Panc1 (cell line): ENCODE measurements around the gene FREM1. TPM values are rescaled to one million over a fixed set of nuclear protein-coding genes. Genes with fewer than 3 reads are reported as not detected.

ENCODE experiments used
- ATAC-seq: fragments of 200-7000 bp; cut with Tn5 transposase; 2 replicates; pipeline ENCODE4 v1.9.1; 2020; ENCODE audit warnings: mild to moderate bottlenecking, moderate library complexity
- BruUV-seq: library from RNA; stranded (reverse); fragments of 400-500 nt; replicated peaks from 2 replicates; lab custom pipeline; 2021; lab: Mats Ljungman, UMichigan
- CTCF ChIA-PET: fragments of 300-600 bp; sonication (Branson Sonifier 250); formaldehyde crosslinking; loops from one replicate; lab custom pipeline; 2022; ENCODE audit warnings: antibody characterized with exemption; lab: Charles Lee
- POLR2A ChIA-PET: fragments of 300-600 bp; sonication (Branson Sonifier 250); formaldehyde crosslinking; loops from one replicate; lab custom pipeline; 2022; ENCODE audit warnings: antibody characterized with exemption; lab: Charles Lee
- DNase-seq: peaks from one replicate; pipeline ENCODE4 v3.0.0-alpha.2; 2010; ENCODE audit warnings: low read depth, low spot score
- H3K27ac ChIP-seq: 2 replicates; pipeline ENCODE4 v1.5.1; 2011; ENCODE audit warnings: mild to moderate bottlenecking, low read length, inconsistent platforms
- H3K27me3 ChIP-seq: fragments of 200-500 bp; sonication (Bioruptor generic); 2 replicates; pipeline ENCODE4 v1.6.0; 2014; ENCODE audit warnings: low read length, inconsistent platforms; ENCODE audit not compliant: control insufficient read depth, insufficient read depth
- H3K36me3 ChIP-seq: fragments of 200-500 bp; sonication (Bioruptor generic); 2 replicates; pipeline ENCODE4 v1.5.1; 2014; ENCODE audit warnings: inconsistent platforms, mild to moderate bottlenecking, low read length, moderate library complexity; ENCODE audit not compliant: control insufficient read depth, insufficient read depth
- H3K4me1 ChIP-seq: 2 replicates; pipeline ENCODE4 v1.5.1; 2011; ENCODE audit warnings: inconsistent platforms, mild to moderate bottlenecking, low read length, moderate library complexity; ENCODE audit not compliant: control insufficient read depth, insufficient read depth
- H3K4me3 ChIP-seq, 2 experiments: 2 replicates each; pipeline ENCODE4 v1.5.1; 2011 to 2012; ENCODE audit warnings: low read depth in 2 of 2, low read length in 2 of 2, mild to moderate bottlenecking in 2 of 2, inconsistent platforms in 1 of 2, moderate library complexity in 1 of 2
- H3K9me3 ChIP-seq: fragments of 200-500 bp; sonication (Bioruptor generic); 2 replicates; pipeline ENCODE4 v1.5.1; 2014; ENCODE audit warnings: low read depth, mild to moderate bottlenecking, inconsistent platforms, low read length, moderate library complexity; ENCODE audit not compliant: control insufficient read depth, insufficient read depth
- CTCF ChIP-seq: fragments of 450-650 bp; IDR thresholded peaks from 2 replicates; pipeline ENCODE4 v1.5.1; 2017; ENCODE audit warnings: mild to moderate bottlenecking
- POLR2AphosphoS5 ChIP-seq: IDR thresholded peaks from 2 replicates; pipeline ENCODE4 v1.6.1; 2012; ENCODE audit warnings: mild to moderate bottlenecking, low read depth, low read length, moderate library complexity
- REST ChIP-seq, 2 experiments: IDR thresholded peaks; 2 replicates each; pipeline ENCODE4 v1.6.1; 2011 to 2012; ENCODE audit warnings: low read depth in 2 of 2, control low read depth in 1 of 2, low read length in 1 of 2, mild to moderate bottlenecking in 1 of 2, moderate library complexity in 1 of 2; ENCODE audit not compliant: insufficient read depth in 1 of 2
- SIN3A ChIP-seq: IDR thresholded peaks from 2 replicates; pipeline ENCODE4 v1.6.1; 2012; ENCODE audit warnings: low read depth, mild to moderate bottlenecking, low read length, moderate library complexity, borderline replicate concordance; ENCODE audit not compliant: insufficient read depth
- TCF7L2 ChIP-seq: IDR thresholded peaks from 2 replicates; pipeline ENCODE4 v1.6.1; 2011; ENCODE audit warnings: mild to moderate bottlenecking, low read depth, low read length, inconsistent platforms
- in situ Hi-C: cut with HindIII; loops from 2 replicates; pipeline ENCODE4 v1.10.0; 2016; ENCODE audit warnings: low sequenced_read_pairs, low pct_unique_long_range_greater_than_20kb
- intact Hi-C: fragments of 100-400 bp; cut with micrococcal nuclease; formaldehyde crosslinking; loops from one replicate; pipeline ENCODE4 v1.10.0; 2022; ENCODE audit not compliant: unreplicated experiment
- total RNA-seq: library from RNA; stranded (reverse); gene quantifications from one replicate; pipeline ENCODE4 v1.2.1, GENCODE V29; 2021; ENCODE audit not compliant: unreplicated experiment

FREM1 gene
- total RNA-seq, 1 experiment from 2014 or later = not detected

- in situ Hi-C loops = no loop called here
- Histone ChIP-seq H3K4me1 (no peaks in the 10 kb centered on the region), H3K4me3 (no peak overlapping the region), H3K27me3 (no peaks in the 10 kb centered on the region), H3K9me3 (no peaks in the 10 kb centered on the region), H3K36me3 (no peaks in the 10 kb centered on the region), H3K27ac (no peak overlapping the region)
- intact Hi-C loops = no loop called here
- ChIA-PET CTCF (no interaction called here), POLR2A (no interaction called here)
- BruUV-seq = no TSS peak
- DNase-seq = no peak
- TF ChIP-seq SIN3A = no peak
- TF ChIP-seq TCF7L2 = no peak
- no peak for TF ChIP-seq REST (IDR thresholded peaks at IDR 0.05; ENCODE audit: insufficient read depth in 1 of 2, low read depth in 2 of 2, low read length in 1 of 2)
- no peak for TF ChIP-seq POLR2AphosphoS5
- ATAC-seq = no peak
These were observed 205.1 kb downstream of the FREM1 start for GRCh38 chr9:14705079-14705478.

- intact Hi-C loops = no loop called here
- no TSS peak for BruUV-seq
These were observed 205.9 kb downstream of the FREM1 start for GRCh38 chr9:14704281-14704680.

More at GRCh38 chr9:14704281-14704680, 205.9 kb downstream of the FREM1 start:
- TF ChIP-seq REST (IDR thresholded peaks at IDR 0.05; ENCODE audit: insufficient read depth in 1 of 2, low read depth in 2 of 2, low read length in 1 of 2) = no peak
- no peak for TF ChIP-seq CTCF
- no peak for TF ChIP-seq POLR2AphosphoS5
- no peak for TF ChIP-seq SIN3A
- no peak for TF ChIP-seq TCF7L2
- ATAC-seq (no peak), DNase-seq (no peak)
- H3K4me1 ChIP-seq = no peaks in the 10 kb centered on the region
- no peaks in the 10 kb centered on the region for H3K27me3 ChIP-seq
- H3K9me3 ChIP-seq = no peaks in the 10 kb centered on the region
- no peaks in the 10 kb centered on the region for H3K36me3 ChIP-seq
- H3K4me3 ChIP-seq = no peak overlapping the region
- POLR2A ChIA-PET = no interaction called here
- CTCF ChIA-PET = no interaction called here
- H3K27ac ChIP-seq = no peak overlapping the region
- in situ Hi-C loops = no loop called here
